Suprapubic skin (tissue), 3 donors: ENCODE measurements around the gene CDSN.

Experiments
- CTCF ChIP-seq, 2 donors: fragments of 200-600 bp in 1 of 2; fragments of 450-650 bp in 1 of 2; sonication (generic) in 1 of 2; IDR thresholded peaks; one replicate each; pipeline ENCODE4 v1.5.1; 2016 to 2019; ENCODE audit warnings: antibody characterized with exemption in 2 of 2, mild to moderate bottlenecking in 1 of 2, moderate library complexity in 1 of 2
- EP300 ChIP-seq: sonication (generic); formaldehyde crosslinking; IDR thresholded peaks from one replicate; pipeline ENCODE4 v1.6.1; 2017; ENCODE audit warnings: antibody characterized with exemption
- POLR2A ChIP-seq, 2 donors: fragments of 450-650 bp; IDR thresholded peaks; one replicate each; pipeline ENCODE4 v1.6.1; 2017; ENCODE audit warnings: antibody characterized with exemption in 2 of 2, mild to moderate bottlenecking in 2 of 2, moderate library complexity in 2 of 2

GRCh38 chr6:31128093-31128676 lies 7.9 kb upstream of the CDSN start:
- TF ChIP-seq CTCF (IDR thresholded peaks at IDR 0.05) (peak; percentile 62 to 88), POLR2A (IDR thresholded peaks at IDR 0.05) (no peak), EP300 (no peak)
